Measurements from ENCODE around the gene ARHGEF4.

DNA sequence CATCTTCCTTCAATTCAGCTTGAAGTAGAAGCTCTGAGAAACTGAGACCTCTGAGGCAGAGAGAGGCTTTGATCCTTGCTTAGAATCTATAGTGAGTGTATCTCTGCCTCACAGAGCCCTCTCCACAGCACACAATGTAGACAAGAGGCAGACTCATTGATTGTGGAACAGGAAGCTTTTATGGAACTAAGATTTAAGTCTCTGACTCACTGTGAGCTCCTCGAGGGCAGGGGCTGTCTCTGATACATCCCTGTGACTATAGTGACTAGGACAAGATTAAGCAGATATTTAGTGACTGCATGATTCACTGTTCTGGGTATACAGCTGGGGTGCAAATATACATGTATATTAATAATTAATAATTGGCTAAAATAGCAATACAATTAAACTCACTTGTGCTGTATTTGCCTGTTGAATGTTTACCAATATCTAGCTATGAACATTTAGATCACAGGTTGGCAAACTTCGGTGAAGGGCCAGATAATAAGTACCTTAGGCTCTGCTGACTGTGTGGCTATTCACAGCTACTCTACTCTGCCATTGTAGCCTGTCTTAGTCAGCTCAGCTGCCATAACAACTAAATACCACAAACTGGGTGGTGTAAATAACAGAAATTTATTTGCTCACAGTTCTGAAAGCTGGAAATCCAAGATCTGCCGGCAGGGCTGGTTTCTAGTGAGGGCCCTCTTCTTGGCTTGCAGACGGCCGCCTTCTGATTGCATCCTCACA, 54.4 kb downstream of the ARHGEF4 start:
- TF ChIP-seq CTCF (IDR thresholded peaks at IDR 0.05) = no peak
- no peak for TF ChIP-seq POLR2AphosphoS5 (IDR thresholded peaks at IDR 0.05)
- TF ChIP-seq EP300 (IDR thresholded peaks at IDR 0.05) = no peak
- TF ChIP-seq POLR2A (IDR thresholded peaks at IDR 0.05) = no peak

Data from sigmoid colon (tissue), 4 donors.